ENCODE measurements around the gene CNTN4.

CNTN4 gene

DNA sequence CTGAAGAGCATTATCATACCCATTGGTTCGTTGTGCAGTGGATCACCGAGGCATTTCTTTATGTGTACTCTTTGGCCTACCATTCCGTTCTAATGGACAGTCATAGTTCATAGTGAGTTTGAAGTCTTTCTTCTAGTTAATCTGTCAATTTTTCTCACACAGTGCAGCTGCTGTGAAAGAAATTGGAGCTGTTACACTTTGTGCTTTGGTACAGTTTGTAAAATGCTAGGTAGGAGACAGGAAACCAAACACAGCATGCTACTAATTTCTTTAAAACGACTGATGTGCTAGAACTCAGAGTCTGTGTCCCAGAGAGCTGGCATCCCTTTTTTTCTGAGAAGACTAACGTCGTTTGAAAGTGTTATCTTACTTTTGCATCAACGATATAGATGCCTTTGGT, 218.9 kb downstream of the CNTN4 start:
- DNase-seq (ENCODE audit: extremely low spot score), result no peak
- CTCF ChIA-PET, result interaction anchor here (0.7 kb wide), 1 partner anchor 1501 kb away, joined by 3 read pairs; no protein-coding TSS in a partner anchor

DNA sequence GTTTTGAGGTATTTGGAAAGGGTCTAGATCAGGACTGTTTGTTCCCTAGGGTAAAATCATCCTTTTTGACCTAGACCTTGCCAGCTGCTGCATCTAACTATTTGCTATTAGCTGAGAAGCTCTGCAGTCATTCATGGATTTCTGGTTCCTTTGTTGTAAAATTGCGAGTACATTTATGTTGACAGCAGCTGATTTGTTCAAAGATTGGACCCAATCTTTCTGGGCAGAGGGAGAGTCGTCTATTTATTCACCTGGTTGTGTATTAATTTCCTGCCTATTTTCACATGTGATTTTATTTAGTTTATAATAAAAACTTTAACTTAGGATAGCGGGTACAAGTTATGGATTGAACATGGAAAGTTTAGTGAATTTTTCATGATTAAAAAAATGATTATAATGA, 236.3 kb downstream of the CNTN4 start:
- no peak for DNase-seq (ENCODE audit: extremely low spot score)
- TF ChIP-seq SP1 (IDR thresholded peaks at IDR 0.05), result no peak
- TF ChIP-seq ARNT (IDR thresholded peaks at IDR 0.05), result no peak
- no peak for TF ChIP-seq TARDBP (IDR thresholded peaks at IDR 0.05)
- no peak for TF ChIP-seq BHLHE40 (IDR thresholded peaks at IDR 0.05; ENCODE audit: borderline replicate concordance)
- TF ChIP-seq FOXM1 (IDR thresholded peaks at IDR 0.05; ENCODE audit: borderline replicate concordance), result no peak
- no peak for TF ChIP-seq L3MBTL2 (conservative IDR thresholded peaks at IDR 0.05)
- no peak for TF ChIP-seq CTBP1 (IDR thresholded peaks at IDR 0.05; ENCODE audit: borderline replicate concordance)
- TF ChIP-seq NFRKB (IDR thresholded peaks at IDR 0.05), result no peak
- TF ChIP-seq HDGF (IDR thresholded peaks at IDR 0.05; ENCODE audit: borderline replicate concordance), result no peak
- TF ChIP-seq ELF4 (IDR thresholded peaks at IDR 0.05), result no peak
- no peak for TF ChIP-seq SUZ12 (IDR thresholded peaks at IDR 0.05)
- TF ChIP-seq, protein P1, sequence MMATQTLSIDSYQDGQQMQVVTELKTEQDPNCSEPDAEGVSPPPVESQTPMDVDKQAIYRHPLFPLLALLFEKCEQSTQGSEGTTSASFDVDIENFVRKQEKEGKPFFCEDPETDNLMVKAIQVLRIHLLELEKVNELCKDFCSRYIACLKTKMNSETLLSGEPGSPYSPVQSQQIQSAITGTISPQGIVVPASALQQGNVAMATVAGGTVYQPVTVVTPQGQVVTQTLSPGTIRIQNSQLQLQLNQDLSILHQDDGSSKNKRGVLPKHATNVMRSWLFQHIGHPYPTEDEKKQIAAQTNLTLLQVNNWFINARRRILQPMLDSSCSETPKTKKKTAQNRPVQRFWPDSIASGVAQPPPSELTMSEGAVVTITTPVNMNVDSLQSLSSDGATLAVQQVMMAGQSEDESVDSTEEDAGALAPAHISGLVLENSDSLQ (IDR thresholded peaks at IDR 0.05), result no peak
- TF ChIP-seq LEF1 (IDR thresholded peaks at IDR 0.05; ENCODE audit: borderline replicate concordance), result no peak
- TF ChIP-seq FOXA1 (IDR thresholded peaks at IDR 0.05), result no peak
- no peak for TF ChIP-seq FOXK2 (IDR thresholded peaks at IDR 0.05)
- TF ChIP-seq ZNF384 (IDR thresholded peaks at IDR 0.05), result no peak
- ChIA-PET CTCF (no interaction called here), POLR2A (no interaction called here)

More for the DNA sequence above, 218.9 kb downstream of the CNTN4 start:
- POLR2A ChIA-PET, result no interaction called here
- TF ChIP-seq L3MBTL2 (conservative IDR thresholded peaks at IDR 0.05), result no peak
- no peak for TF ChIP-seq SUZ12 (IDR thresholded peaks at IDR 0.05)
- TF ChIP-seq ZNF384 (IDR thresholded peaks at IDR 0.05), result no peak
- TF ChIP-seq NFRKB (IDR thresholded peaks at IDR 0.05), result no peak
- TF ChIP-seq FOXK2 (IDR thresholded peaks at IDR 0.05), result no peak
- no peak for TF ChIP-seq LEF1 (IDR thresholded peaks at IDR 0.05; ENCODE audit: borderline replicate concordance)
- TF ChIP-seq HDGF (IDR thresholded peaks at IDR 0.05; ENCODE audit: borderline replicate concordance), result no peak
- TF ChIP-seq, protein P1 (IDR thresholded peaks at IDR 0.05), result no peak

DNA sequence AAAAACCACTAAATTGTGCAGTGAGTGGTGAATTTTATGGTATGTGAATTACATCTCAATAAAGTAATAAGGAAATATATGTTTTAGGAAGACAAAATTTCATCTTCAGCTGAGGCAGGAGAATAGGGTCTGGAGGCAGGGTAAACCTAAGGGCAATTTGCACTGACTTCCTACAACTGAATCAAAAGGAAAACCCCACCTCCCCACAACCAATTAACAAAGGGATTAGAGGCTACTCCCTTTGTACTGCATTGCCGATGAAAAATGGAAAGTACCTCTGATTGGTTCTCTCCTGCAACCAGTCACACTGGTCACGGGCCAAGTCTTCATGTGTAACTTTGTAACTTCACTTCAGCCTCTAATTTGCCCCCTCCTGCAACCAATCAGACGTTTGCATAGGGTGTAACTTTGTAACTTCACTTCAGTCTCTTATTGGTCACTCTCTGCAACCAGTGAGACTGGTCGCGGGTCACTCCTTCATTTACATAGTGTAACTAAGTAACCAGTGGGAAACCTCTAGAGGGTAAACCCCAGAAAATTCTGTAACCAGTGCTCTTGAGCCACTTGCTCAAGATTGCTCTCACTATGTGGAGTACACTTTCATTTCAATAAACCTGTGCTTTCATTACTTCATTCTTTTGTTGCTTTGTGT, 244.5 kb downstream of the CNTN4 start:
- TF ChIP-seq SP1 (IDR thresholded peaks at IDR 0.05), result no peak
- no peak for TF ChIP-seq ZNF384 (IDR thresholded peaks at IDR 0.05)
- no peak for TF ChIP-seq FOXM1 (IDR thresholded peaks at IDR 0.05; ENCODE audit: borderline replicate concordance)
- no peak for TF ChIP-seq TARDBP (IDR thresholded peaks at IDR 0.05)
- no peak for TF ChIP-seq LEF1 (IDR thresholded peaks at IDR 0.05; ENCODE audit: borderline replicate concordance)
- TF ChIP-seq NFRKB (IDR thresholded peaks at IDR 0.05), result no peak
- no peak for TF ChIP-seq L3MBTL2 (conservative IDR thresholded peaks at IDR 0.05)
- TF ChIP-seq ARNT (IDR thresholded peaks at IDR 0.05), result no peak
- TF ChIP-seq BHLHE40 (IDR thresholded peaks at IDR 0.05; ENCODE audit: borderline replicate concordance), result no peak
- TF ChIP-seq CTBP1 (IDR thresholded peaks at IDR 0.05; ENCODE audit: borderline replicate concordance), result no peak
- no peak for TF ChIP-seq SUZ12 (IDR thresholded peaks at IDR 0.05)
- ChIA-PET POLR2A (no interaction called here), CTCF (no interaction called here)
- DNase-seq (ENCODE audit: extremely low spot score), result no peak

DNA sequence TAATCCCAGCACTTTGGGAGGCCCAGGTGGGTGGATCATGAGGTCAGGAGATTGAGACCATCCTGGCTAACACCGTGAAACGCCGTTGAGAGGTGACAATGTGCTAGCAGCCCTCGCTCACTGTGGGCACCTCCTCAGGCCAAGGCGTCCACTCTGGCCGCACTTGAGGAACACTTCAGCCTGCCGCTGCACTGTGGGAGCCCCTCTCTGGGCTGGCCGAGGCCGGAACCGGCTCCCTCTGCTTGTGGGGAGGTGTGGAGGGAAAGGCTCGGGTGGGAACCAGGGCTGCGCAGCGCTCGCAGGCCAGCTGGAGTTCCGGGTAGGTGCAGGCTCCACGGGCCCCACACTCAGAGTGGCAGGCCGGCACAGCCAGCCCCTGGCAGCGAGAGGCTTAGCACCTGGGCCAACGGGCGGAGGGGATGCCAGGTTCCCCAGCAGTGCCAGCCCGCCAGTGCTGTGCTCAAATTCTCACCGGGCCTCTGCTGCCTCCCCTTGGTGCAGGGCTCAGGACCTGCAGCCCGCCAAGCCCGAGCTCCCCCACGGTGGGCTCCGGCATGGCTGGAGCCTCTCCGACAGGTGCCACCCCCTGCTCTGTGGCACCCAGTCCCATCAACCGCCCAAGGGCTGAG, 253.6 kb downstream of the CNTN4 start:
- no peak for DNase-seq (ENCODE audit: extremely low spot score)
- TF ChIP-seq, protein P1 (IDR thresholded peaks at IDR 0.05), result no peak
- TF ChIP-seq TARDBP (IDR thresholded peaks at IDR 0.05), result no peak
- no peak for TF ChIP-seq ELF4 (IDR thresholded peaks at IDR 0.05)
- TF ChIP-seq BHLHE40 (IDR thresholded peaks at IDR 0.05; ENCODE audit: borderline replicate concordance), result no peak
- no peak for TF ChIP-seq L3MBTL2 (conservative IDR thresholded peaks at IDR 0.05)
- no peak for TF ChIP-seq SUZ12 (IDR thresholded peaks at IDR 0.05)
- TF ChIP-seq ARNT (IDR thresholded peaks at IDR 0.05), result no peak
- TF ChIP-seq FOXA1 (IDR thresholded peaks at IDR 0.05), result no peak
- ChIA-PET CTCF (no interaction called here), POLR2A (no interaction called here)

DNA sequence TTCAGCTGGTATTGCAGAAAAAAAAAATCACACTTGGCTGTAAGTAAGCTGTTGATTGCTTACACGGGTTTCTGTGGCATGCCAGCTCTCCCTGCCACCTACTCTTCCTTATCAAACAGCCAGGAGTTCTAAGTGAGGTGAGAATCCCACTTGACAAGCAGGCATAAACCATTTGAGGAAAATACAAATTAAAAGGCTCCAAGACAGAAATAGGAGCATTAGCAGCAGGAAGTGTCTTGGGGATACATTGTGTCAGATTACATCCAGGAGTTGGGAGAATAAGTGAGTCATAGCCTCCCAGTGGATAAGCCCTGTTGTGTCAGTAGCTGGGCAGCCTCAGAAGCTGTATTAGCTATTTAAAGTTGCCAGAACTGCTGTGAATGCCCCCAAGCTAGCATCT, 256.0 kb downstream of the CNTN4 start:
- CTCF ChIA-PET, result interaction anchor here (0.6 kb wide), 1 partner anchor 466 kb away, joined by 4 read pairs; no protein-coding TSS in a partner anchor
- POLR2A ChIA-PET, result no interaction called here
- no peak for TF ChIP-seq L3MBTL2 (conservative IDR thresholded peaks at IDR 0.05)
- TF ChIP-seq TARDBP (IDR thresholded peaks at IDR 0.05), result no peak
- TF ChIP-seq ELF4 (IDR thresholded peaks at IDR 0.05), result no peak
- no peak for TF ChIP-seq ZNF384 (IDR thresholded peaks at IDR 0.05)
- TF ChIP-seq FOXM1 (IDR thresholded peaks at IDR 0.05; ENCODE audit: borderline replicate concordance), result no peak
- no peak for TF ChIP-seq SUZ12 (IDR thresholded peaks at IDR 0.05)
- TF ChIP-seq LEF1 (IDR thresholded peaks at IDR 0.05; ENCODE audit: borderline replicate concordance), result no peak
- no peak for TF ChIP-seq NFRKB (IDR thresholded peaks at IDR 0.05)
- no peak for TF ChIP-seq HDGF (IDR thresholded peaks at IDR 0.05; ENCODE audit: borderline replicate concordance)
- TF ChIP-seq FOXK2 (IDR thresholded peaks at IDR 0.05), result no peak
- no peak for TF ChIP-seq SP1 (IDR thresholded peaks at IDR 0.05)
- TF ChIP-seq, protein P1 (IDR thresholded peaks at IDR 0.05), result no peak
- no peak for TF ChIP-seq BHLHE40 (IDR thresholded peaks at IDR 0.05; ENCODE audit: borderline replicate concordance)
- TF ChIP-seq ARNT (IDR thresholded peaks at IDR 0.05), result no peak
- no peak for TF ChIP-seq FOXA1 (IDR thresholded peaks at IDR 0.05)
- TF ChIP-seq CTBP1 (IDR thresholded peaks at IDR 0.05; ENCODE audit: borderline replicate concordance), result no peak
- peak; percentile 8 for DNase-seq (ENCODE audit: extremely low spot score)

Data from HEK293T (cell line).